ENCODE data around the gene ALG12.

ALG12 gene

DNA sequence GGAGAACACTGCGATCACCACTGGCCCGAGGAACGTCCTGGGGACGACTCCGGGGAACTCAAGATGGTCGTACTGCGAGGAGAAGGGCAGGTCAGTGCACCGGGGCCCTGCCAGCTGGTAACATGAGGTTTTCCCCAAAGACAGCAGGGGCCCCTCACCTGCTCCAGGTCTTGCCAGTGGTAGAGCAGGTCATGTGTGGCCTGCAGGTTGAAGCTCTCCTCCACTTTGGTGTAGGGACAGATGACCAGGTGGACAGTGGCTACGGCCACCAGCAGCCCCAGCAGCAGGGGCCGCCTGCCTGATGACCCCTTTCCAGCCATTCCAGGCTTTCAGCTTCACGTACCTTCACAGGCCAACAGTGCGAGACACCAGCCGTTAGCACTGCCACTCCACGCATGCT lies 4.8 kb downstream of the ALG12 start:
- no peak for TF ChIP-seq CTCF (conservative IDR thresholded peaks at IDR 0.05; ENCODE audit: low read depth, low read length)
- no peak for DNase-seq (ENCODE audit: low read depth)
- no peak overlapping the region for H3K4me3 ChIP-seq (ENCODE audit: low read length)

DNA sequence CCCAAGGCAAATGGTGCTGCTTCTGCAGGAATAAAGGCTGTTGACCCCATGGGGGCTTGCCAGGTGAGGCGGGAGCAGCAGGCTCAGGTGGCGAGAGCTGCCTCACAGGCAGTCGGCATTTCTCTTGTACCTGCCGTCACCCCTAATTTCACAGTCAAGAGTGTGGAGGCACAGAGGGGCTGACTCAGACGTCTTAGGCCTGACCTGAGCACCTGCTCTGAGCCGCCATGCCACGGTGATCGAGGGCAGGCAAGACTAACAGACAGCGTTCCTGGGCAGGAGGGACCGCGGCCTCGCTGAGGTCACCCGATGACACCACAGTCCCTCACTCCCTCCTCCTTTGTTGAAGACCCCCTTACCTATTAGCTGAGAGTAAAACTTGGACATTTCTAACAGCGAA lies 5.2 kb downstream of the ALG12 start:
- H3K4me3 ChIP-seq (ENCODE audit: low read length), result no peak overlapping the region
- TF ChIP-seq CTCF (conservative IDR thresholded peaks at IDR 0.05; ENCODE audit: low read depth, low read length), result no peak
- no peak for DNase-seq (ENCODE audit: low read depth)

DNA sequence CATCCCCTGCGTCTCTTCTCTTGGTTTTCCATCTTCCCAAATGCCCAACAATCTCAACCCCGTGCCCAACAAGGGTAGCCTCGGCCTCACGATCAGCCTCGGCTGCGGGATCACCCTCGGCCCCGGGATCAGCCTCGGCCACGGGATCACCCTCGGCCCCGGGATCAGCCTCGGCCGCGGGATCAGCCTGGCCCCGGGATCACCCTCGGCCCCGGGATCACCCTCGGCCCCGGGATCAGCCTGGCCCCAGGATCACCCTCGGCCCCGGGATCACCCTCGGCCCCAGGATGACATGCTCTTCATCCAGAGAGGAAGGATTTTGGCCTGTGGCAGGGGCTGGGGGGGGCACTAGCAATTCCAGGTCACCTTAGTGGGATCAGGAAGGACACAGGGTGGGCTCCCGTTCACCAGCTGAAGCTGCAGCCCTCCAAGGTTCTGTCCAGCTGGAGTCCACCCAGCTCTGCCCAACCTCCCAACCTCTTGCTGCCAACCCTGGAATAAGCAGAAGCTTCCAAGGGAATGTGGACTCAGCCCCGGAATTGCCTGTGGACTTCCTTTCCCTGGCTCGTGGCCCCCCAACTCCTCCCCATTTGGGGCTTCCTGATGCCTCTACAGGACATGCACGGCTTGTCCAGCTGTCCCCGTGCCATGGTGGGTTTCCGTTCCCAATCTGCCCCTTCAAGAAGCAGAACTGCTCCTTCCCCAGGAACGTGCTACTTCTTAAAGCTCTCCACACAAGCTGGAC lies 6.2 kb downstream of the ALG12 start:
- H3K4me3 ChIP-seq (ENCODE audit: low read length), result no peak overlapping the region
- DNase-seq (ENCODE audit: low read depth), result no peak

GRCh38 chr22:49910229-49911155 lies 7.7 kb downstream of the ALG12 start:
- DNase-seq (ENCODE audit: low read depth), result no peak
- no peak overlapping the region for H3K4me3 ChIP-seq (ENCODE audit: low read length)
- TF ChIP-seq CTCF (conservative IDR thresholded peaks at IDR 0.05; ENCODE audit: low read depth, low read length), result no peak

More for the DNA sequence above, 6.2 kb downstream of the ALG12 start:
- TF ChIP-seq CTCF (conservative IDR thresholded peaks at IDR 0.05; ENCODE audit: low read depth, low read length), result no peak

DNA sequence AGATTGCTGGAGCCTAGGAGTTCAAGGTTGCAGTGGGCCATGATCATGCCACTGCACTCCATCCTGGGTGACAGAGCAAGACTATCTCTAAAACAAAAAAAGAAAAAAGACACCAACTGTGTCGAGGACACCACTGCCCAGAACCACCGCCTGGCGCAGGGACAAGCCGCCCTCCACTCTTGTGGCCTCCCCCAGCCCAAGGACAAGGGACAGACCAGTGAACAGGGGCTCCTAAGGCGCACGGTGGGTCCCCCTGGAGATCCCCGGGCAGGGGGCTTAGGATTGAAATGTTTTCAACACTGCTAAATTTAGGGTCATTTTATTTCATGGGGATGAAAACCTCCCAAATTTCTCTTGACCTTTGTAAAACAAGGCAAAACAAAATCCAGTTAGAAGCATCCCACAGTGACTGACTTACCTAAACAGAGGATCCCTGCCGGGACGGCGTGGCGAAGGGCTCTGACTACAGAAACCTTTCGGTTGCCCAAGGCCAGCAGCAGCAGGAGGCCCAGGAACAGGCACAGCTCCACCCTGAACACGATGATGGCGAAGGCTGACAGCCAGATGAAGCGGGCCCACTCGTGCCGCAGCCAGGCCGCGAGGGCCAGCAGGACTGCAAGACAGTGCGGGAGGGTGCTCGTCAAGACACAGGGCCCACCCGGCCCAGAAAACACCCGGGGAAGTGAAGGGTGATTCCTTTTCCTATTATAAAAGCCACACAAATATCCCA lies 8.6 kb downstream of the ALG12 start:
- DNase-seq (ENCODE audit: low read depth), result no peak
- no peak for TF ChIP-seq CTCF (conservative IDR thresholded peaks at IDR 0.05; ENCODE audit: low read depth, low read length)
- H3K4me3 ChIP-seq (ENCODE audit: low read length), result no peak overlapping the region

DNA sequence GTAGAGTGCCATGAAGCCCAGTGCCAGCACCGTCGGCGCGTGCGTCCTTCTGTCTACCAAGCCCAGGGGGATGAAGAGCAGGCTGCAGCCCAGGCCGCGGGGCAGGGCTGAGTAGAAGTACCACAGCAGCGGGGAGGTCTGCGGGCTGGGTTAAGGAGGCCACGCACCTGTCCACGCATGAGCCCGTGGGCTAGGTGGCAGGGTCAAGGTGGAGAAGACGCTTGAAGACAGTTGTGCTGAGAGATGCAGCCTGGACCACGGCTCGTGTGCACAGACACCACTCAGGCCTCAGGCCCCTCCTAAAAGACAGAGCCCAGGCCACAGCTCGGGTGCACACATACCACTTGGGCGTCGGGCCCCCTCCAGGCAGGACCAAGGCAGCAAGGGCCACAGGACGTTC lies 10.4 kb downstream of the ALG12 start:
- no peak for DNase-seq (ENCODE audit: low read depth)
- no peak for TF ChIP-seq CTCF (conservative IDR thresholded peaks at IDR 0.05; ENCODE audit: low read depth, low read length)
- H3K4me3 ChIP-seq (ENCODE audit: low read length), result no peak overlapping the region
